Coronary artery (tissue), 2 donors: ENCODE data around the gene CCL28.

Source experiments
- DNase-seq: peaks from one replicate; pipeline ENCODE4 v3.0.0-alpha.2; 2017; ENCODE audit warnings: low spot score
- H3K27ac ChIP-seq, 2 donors: fragments of 200-600 bp; sonication (generic); one replicate each; pipeline ENCODE4 v1.5.1; 2016 to 2019
- H3K4me3 ChIP-seq: fragments of 200-600 bp; sonication (generic); 2 replicates; pipeline ENCODE4 v1.5.1; 2016; ENCODE audit warnings: mild to moderate bottlenecking, moderate library complexity
- CTCF ChIP-seq: fragments of 200-600 bp; sonication (generic); IDR thresholded peaks from one replicate; pipeline ENCODE4 v1.5.1; 2019; ENCODE audit warnings: antibody characterized with exemption

CCL28 gene

GRCh38 chr5:43358301-43358700 lies 53.9 kb downstream of the CCL28 start:
- DNase-seq, result no peak
- H3K27ac ChIP-seq, result no peak overlapping the region
- no peak overlapping the region for H3K4me3 ChIP-seq
- no peak for TF ChIP-seq CTCF

GRCh38 chr5:43357878-43358281 lies 54.3 kb downstream of the CCL28 start:
- DNase-seq, result no peak
- no peak for TF ChIP-seq CTCF
- no peak overlapping the region for H3K4me3 ChIP-seq
- no peak overlapping the region for H3K27ac ChIP-seq

GRCh38 chr5:43357067-43357466 lies 55.1 kb downstream of the CCL28 start:
- TF ChIP-seq CTCF, result no peak
- H3K4me3 ChIP-seq, result no peak overlapping the region
- no peak for DNase-seq
- no peak overlapping the region for H3K27ac ChIP-seq

GRCh38 chr5:43354774-43355173 lies 57.4 kb downstream of the CCL28 start:
- no peak for DNase-seq
- Histone ChIP-seq H3K27ac (no peak overlapping the region), H3K4me3 (no peak overlapping the region)
- no peak for TF ChIP-seq CTCF

- no peak for TF ChIP-seq CTCF
- no peak for DNase-seq
- Histone ChIP-seq H3K27ac (no peak overlapping the region), H3K4me3 (no peak overlapping the region)
These were observed 58.5 kb downstream of the CCL28 start for GRCh38 chr5:43353668-43354067.

GRCh38 chr5:43352915-43353314 lies 59.3 kb downstream of the CCL28 start:
- no peak for DNase-seq
- no peak for TF ChIP-seq CTCF
- no peak overlapping the region for H3K4me3 ChIP-seq
- no peak overlapping the region for H3K27ac ChIP-seq

- Histone ChIP-seq H3K27ac (no peak overlapping the region), H3K4me3 (no peak overlapping the region)
- TF ChIP-seq CTCF, result no peak
- DNase-seq, result no peak
These were observed 60.1 kb downstream of the CCL28 start for GRCh38 chr5:43352131-43352530.
